Ishikawa (cell line): ENCODE data around the gene GSK3A.

Experiments used
- CEBPB ChIP-seq: IDR thresholded peaks from 2 replicates; pipeline ENCODE4 v1.6.1; 2012
- CREB1 ChIP-seq: IDR thresholded peaks from 2 replicates; pipeline ENCODE4 v1.6.1; 2012; ENCODE audit warnings: low read depth
- EGR1 ChIP-seq: IDR thresholded peaks from 2 replicates; pipeline ENCODE4 v1.6.1; 2012
- EP300 ChIP-seq: IDR thresholded peaks from 2 replicates; pipeline ENCODE4 v1.6.1; 2012; ENCODE audit warnings: borderline replicate concordance
- FOXM1 ChIP-seq: IDR thresholded peaks from 2 replicates; pipeline ENCODE4 v1.6.1; 2012; ENCODE audit warnings: low read depth, borderline replicate concordance
- MAX ChIP-seq: IDR thresholded peaks from 2 replicates; pipeline ENCODE4 v1.6.1; 2012
- NFIC ChIP-seq: IDR thresholded peaks from 2 replicates; pipeline ENCODE4 v1.6.1; 2012
- RAD21 ChIP-seq: IDR thresholded peaks from 2 replicates; pipeline ENCODE4 v1.6.1; 2012; ENCODE audit warnings: low read depth
- REST ChIP-seq: IDR thresholded peaks from 2 replicates; pipeline ENCODE4 v1.6.1; 2012; ENCODE audit warnings: low read depth, mild to moderate bottlenecking
- TAF1 ChIP-seq: IDR thresholded peaks from 2 replicates; pipeline ENCODE4 v1.6.1; 2012; ENCODE audit warnings: low read depth, mild to moderate bottlenecking
- TCF12 ChIP-seq: IDR thresholded peaks from 2 replicates; pipeline ENCODE4 v1.6.1; 2012; ENCODE audit warnings: low read depth
- TEAD4 ChIP-seq: IDR thresholded peaks from 2 replicates; pipeline ENCODE4 v1.6.1; 2012
- USF1 ChIP-seq: IDR thresholded peaks from 2 replicates; pipeline ENCODE4 v1.6.1; 2012
- YY1 ChIP-seq: IDR thresholded peaks from 2 replicates; pipeline ENCODE4 v1.6.1; 2012; ENCODE audit warnings: low read depth
- ZBTB7A ChIP-seq: IDR thresholded peaks from 2 replicates; pipeline ENCODE4 v1.6.1; 2012; ENCODE audit warnings: low read depth

GSK3A gene

GRCh38 chr19:42191855-42192254 lies 50.5 kb downstream of the GSK3A start:
- TF ChIP-seq CREB1 (no peak), MAX (no peak), NFIC (no peak), EGR1 (no peak), CEBPB (no peak)

GRCh38 chr19:42191330-42191729 lies 51.1 kb downstream of the GSK3A start:
- no peak for TF ChIP-seq EGR1
- TF ChIP-seq EP300 = no peak
- no peak for TF ChIP-seq REST
- no peak for TF ChIP-seq MAX
- no peak for TF ChIP-seq RAD21

- TF ChIP-seq EGR1 = no peak
- no peak for TF ChIP-seq CEBPB
- TF ChIP-seq TEAD4 = no peak
- TF ChIP-seq FOXM1 = no peak
- no peak for TF ChIP-seq CREB1
- TF ChIP-seq MAX = no peak
These were observed 53.3 kb downstream of the GSK3A start for GRCh38 chr19:42189133-42189532.

- no peak for TF ChIP-seq TEAD4
These were observed 53.7 kb downstream of the GSK3A start for GRCh38 chr19:42188665-42189064.

- no peak for TF ChIP-seq MAX
- TF ChIP-seq CREB1 = no peak
- no peak for TF ChIP-seq NFIC
- no peak for TF ChIP-seq FOXM1
- TF ChIP-seq TCF12 = no peak
- no peak for TF ChIP-seq ZBTB7A
- no peak for TF ChIP-seq CEBPB
- no peak for TF ChIP-seq REST
- no peak for TF ChIP-seq YY1
- TF ChIP-seq EP300 = no peak
- TF ChIP-seq USF1 = no peak
- TF ChIP-seq TEAD4 = no peak
- TF ChIP-seq TAF1 = no peak
- TF ChIP-seq RAD21 = no peak
- no peak for TF ChIP-seq EGR1
These were observed 57.1 kb downstream of the GSK3A start for GRCh38 chr19:42185277-42185676.

- no peak for TF ChIP-seq REST
- peak; percentile 86 for TF ChIP-seq RAD21
These were observed 58.0 kb downstream of the GSK3A start for GRCh38 chr19:42184401-42184861.
